GM19463 (cell line): Measurements from ENCODE around the gene GPC2.
"Not testable (repeated sequence)": the region's sequence is repeated elsewhere in the genome, so short reads cannot be mapped to it uniquely, and the experiment has no call there.

Experiments used
- ATAC-seq: cut with Tn5 transposase; IDR thresholded peaks from one replicate; pipeline ENCODE4 v1.9.1; 2021; ENCODE audit warnings: mild to moderate bottlenecking, moderate library complexity; ENCODE audit not compliant: unreplicated experiment

Gene GPC2

DNA sequence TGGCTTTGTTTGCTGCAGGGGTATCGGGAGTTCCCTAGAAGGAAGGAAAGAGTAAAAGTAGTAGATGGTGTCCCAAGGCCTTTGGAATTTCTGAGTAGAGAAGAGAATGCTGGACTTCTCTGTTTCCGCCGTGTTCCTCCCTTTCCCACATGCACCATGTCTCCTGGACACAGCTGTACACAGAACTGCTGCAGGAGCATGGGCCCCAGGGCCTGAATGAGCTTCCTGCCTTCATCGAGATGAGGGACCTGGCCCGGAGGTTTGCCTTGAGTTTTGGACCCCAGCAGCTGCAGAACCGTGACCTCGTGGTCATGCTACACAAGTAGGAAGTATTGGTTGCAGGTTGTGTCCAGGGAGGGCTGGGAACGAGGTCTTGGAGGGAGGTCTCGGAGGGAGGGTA lies 27.3 kb upstream of the GPC2 start:
- no peak for ATAC-seq

GRCh38 chr7:100200693-100201092 lies 23.5 kb upstream of the GPC2 start:
- no peak for ATAC-seq

DNA sequence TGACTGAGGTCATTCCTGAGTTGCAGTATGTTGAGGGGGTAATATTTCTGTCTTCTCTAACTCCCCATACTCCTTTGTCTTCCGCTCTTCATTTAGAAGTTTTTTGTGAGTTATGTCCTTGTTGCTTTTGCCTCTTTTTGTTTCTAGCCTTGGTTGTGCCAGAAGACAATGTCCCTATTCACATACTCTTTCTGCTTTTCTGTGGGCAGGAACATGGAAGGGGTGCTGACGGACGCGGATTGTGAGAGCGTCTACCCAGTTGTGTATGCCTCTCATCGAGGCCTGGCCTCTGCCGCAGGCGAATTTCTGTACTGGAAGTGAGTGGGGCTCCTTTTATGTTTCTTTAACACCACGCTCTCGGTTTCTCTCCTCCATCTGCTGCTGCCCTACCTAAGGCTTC lies 21.1 kb upstream of the GPC2 start:
- no peak for ATAC-seq

GRCh38 chr7:100195901-100196322 lies 18.7 kb upstream of the GPC2 start:
- not testable (repeated sequence) for ATAC-seq

GRCh38 chr7:100195222-100195621 lies 18.0 kb upstream of the GPC2 start:
- no peak for ATAC-seq

GRCh38 chr7:100192969-100193368 lies 15.8 kb upstream of the GPC2 start:
- ATAC-seq, result no peak

DNA sequence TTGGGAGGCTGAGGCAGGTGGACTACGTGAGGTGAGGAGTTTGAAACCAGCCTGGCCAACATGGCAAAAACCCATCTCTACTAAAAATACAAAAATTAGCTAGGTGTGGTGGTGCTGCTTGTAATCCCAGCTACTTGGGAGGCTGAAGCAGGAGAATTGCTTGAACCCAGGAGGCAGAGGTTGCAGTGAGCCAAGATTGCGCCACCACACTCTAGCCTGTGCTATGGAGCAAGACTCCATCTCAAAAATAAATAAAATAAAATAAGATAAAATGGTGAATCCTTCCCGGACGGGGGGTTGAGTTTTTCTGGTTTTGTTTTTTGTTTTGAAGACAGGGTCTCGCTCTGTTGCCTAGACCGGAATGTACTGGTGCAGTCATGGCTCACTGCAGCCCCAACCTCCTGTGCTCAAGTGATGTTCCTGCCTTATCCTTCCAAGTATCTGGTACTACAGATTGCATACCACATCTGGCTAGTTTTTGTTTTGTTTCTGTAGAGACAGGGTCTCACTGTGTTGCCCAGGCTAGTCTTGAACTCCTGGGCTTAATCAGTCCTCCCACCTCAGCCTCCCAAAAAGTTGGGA lies 15.2 kb upstream of the GPC2 start:
- not testable (repeated sequence) for ATAC-seq

- ATAC-seq, result no peak
Observed at GRCh38 chr7:100191775-100192174, 14.6 kb upstream of the GPC2 start.

GRCh38 chr7:100190048-100190711 lies 13.0 kb upstream of the GPC2 start:
- no peak for ATAC-seq

DNA sequence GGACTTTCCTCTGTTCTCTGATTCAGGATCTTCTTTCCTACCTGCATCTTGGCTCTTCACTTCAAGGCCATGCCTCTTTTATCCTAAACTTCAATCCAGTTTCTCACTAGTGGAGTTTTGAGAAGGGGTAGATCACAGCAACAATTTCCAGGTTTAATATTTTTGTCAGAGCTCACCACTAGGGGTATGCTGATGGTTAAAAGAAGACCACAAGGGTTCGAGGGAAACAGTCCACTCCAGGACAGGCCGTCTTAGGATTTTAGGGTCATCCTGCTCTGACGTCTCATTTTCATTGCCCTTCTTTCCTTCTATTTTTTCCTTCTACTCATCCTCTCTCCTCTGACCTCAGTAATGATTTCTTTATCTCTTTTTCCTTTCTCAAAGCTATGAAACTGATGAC lies 11.9 kb upstream of the GPC2 start:
- no peak for ATAC-seq

DNA sequence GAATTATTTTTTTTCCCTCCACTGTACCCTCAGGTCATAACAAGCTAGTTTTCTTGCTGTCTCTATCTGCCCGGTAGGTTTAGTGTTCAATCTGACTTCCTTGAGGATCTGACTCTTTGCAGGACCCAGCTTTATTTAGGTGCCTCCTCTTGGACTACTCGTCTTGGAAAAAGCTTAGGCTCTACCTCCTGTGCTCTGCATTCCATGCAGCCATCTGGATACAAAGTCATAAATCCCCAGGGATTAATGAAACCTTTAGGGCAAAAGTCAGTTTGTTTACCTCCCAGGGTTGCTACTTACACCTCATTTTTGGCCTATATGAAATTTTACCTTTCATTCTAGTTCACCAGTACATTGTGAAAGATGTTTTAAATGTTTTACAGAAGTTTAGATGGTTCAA lies 8.5 kb upstream of the GPC2 start:
- no peak for ATAC-seq

GRCh38 chr7:100183090-100183489 lies 5.9 kb upstream of the GPC2 start:
- not testable (repeated sequence) for ATAC-seq

DNA sequence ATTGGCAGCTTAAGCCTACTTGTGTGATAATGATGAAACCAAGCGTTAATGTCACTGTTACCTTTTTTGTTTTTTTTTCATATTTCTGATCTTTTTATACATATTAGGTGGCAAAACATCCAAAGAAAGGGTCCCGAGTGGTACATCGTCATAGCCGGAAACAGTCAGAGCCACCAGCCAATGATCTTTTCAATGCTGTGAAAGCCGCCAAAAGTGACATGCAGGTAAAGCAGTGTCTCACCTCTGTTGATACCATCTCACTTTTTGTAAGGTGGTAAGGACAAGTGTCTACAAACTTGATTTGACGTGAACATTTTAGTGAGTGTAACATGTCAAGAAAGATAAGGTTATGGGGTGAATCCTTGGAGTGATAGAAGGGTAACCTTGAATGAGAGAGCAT lies 5.4 kb upstream of the GPC2 start:
- not testable (repeated sequence) for ATAC-seq

GRCh38 chr7:100180084-100180483 lies 2.9 kb upstream of the GPC2 start:
- ATAC-seq, result not testable (repeated sequence)

GRCh38 chr7:100176096-100177044 lies 811 bp downstream of the GPC2 start:
- ATAC-seq, result no peak

DNA sequence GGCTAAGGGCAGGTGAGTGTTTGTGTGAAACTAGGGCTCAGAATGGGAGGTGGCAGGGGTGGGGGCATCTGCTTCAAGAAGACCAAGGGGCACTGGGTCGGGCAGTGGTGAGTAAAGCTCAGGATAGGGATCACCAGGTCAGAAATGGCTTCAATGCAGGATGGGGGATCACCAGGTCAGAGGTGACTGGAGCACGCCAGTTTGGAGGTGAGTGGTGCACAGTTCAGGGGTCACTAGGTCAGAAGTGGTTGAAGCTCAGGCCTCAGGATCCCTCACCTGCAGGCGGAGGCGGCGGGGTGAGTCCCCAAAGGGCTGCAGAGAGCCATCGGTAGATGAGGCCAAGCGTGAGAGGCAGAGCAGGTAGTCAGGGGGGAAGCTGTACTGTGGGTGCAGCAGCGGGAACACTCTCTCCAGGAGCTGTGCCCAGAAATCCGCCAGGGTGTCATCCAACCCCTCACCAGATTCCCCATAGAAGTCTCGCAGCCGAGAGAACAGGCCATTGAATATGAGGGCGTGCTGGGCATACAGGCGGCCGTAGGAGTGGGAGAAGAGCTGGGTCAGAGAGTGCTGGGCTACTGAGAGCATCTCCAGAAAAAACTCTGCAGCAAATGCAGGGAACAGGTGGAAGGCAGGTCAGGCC lies 1.8 kb downstream of the GPC2 start:
- ATAC-seq, result no peak

GRCh38 chr7:100174582-100174981 lies 2.6 kb downstream of the GPC2 start:
- no peak for ATAC-seq

DNA sequence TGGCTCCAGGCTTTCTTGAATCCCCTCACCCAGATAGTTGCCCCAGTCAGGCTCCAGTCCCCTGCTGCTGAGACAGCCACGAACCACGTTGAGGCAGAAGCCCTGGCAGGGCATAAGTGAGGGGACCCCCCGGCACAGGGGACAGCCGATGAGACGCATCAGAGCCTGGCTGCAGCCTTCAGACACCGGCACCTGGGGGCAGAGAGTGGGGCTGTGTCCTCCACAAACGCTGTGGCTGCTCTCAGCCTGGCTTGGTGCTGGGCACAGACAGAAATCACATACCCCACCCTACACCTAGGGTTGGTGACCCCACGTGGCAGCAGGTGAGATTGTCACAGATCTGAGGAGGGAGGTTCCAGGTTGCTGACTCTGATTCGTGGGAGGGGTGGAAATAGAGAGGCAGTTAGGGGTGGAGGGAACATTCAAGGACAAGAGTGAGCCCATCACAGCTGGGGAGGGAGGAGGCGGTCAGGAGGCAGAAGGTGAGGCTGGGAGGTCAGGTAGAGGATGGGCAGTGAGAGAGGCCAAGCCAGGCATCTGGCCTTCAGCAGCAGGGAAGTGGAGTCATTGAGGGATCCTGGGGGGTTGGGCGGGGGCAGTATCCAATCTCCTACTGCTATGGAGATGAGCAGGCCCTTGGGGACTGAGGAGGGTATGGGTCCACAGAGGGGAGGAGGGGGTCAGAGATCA lies 3.2 kb downstream of the GPC2 start:
- ATAC-seq, result no peak

DNA sequence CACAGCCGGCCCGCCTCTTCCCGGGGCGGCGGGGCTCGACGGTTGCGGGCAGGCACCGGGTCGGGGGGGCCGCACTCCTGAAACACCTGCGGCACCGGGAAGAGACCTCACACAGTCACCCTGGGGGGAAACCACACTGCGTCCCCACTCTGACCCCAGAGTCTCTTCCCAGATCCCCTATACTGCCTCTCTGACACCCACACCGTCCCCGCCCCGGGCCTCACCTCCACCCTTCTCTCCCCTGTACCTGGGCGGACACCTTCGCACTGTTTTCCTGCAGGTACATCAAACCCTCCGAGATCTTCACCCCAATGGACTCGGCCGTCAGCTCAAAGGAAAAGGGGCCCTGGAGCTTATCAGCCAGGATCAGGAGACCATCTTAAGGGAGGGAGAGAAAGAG lies 5.3 kb downstream of the GPC2 start:
- ATAC-seq, result no peak

- ATAC-seq, result no peak
Observed at GRCh38 chr7:100171087-100171681, 6.0 kb downstream of the GPC2 start.
